NCI-H1694 (cell line): ENCODE results near the gene NDUFA9.

Source experiments
- DNase-seq: peaks from one replicate; lab custom pipeline; 2025; lab: John Stamatoyannopoulos, UW

Gene NDUFA9

GRCh38 chr12:4648501-4649357 is at the start of gene NDUFA9, which contains the start of gene AKAP3:
NDUFA9 (plus strand) TSS chr12:4649114; CDS start chr12:4649127, 13 bp downstream.
AKAP3 (minus strand) TSS chr12:4649051; CDS start chr12:4638196, 10,855 bp downstream.
- peak; percentile 76 for DNase-seq

GRCh38 chr12:4603421-4603820 is 45.5 kb upstream of the NDUFA9 start:
- no peak for DNase-seq

GRCh38 chr12:4603946-4604345 is 45.0 kb upstream of the NDUFA9 start:
- no peak for DNase-seq

DNA sequence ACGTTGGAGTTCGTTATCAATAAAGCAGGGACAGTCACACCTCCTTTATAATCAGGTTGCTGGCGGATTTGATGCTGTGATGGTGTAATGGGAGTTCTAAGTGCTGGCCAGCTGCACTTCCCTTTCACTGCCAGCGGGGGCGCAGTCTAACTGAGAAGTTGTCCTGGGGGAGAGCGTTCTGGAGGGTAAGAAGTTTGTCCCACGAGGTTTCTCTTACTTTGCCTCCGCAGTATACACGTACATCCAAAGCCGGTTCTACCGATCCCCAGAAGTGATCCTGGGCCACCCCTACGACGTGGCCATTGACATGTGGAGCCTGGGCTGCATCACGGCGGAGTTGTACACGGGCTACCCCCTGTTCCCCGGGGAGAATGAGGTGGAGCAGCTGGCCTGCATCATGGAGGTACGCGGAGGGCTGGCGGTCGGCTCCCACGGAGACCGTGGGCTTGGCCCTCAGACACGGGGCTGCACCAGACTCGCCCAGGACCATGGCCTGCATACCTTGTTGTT is 44.2 kb upstream of the NDUFA9 start:
- DNase-seq: peak; percentile 79

DNA sequence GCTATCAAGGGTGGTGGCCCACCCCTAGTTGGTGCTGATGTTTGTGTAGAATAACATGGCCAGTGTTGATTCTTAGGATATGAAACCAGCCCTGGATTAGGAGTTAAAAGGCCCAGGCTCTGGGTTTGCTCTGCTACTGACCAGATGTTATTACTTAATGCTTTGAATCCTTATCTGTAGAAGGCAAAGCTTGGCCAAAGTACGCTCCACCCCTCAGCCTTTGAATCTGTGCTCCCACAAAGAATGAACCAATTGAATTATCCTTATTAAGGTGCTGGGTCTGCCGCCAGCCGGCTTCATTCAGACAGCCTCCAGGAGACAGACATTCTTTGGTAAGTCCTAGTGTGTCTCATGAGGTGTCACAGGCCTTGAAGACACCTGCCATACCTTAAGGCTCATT is 41.9 kb upstream of the NDUFA9 start:
- no peak for DNase-seq

- no peak for DNase-seq
These were observed 39.8 kb upstream of the NDUFA9 start for GRCh38 chr12:4609071-4609470.

DNA sequence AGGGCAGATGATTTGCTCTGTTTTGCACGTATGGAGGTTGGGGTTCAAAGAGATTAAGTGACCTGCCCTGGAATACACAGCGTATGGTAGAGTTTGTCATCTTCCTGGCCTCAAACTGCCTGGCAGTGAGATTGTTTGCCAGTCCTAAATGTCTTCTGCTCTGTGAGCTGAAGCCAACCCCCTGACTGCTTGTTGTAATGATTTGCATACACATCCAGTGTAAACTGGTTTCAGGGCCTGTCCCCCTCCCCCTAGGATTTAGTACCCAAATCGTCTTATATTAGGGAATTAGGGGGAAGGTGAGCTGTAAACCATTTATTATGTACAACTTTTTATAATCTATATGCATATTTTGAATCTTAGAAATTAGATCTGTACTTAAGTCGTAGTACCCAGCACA is 38.4 kb upstream of the NDUFA9 start:
- no peak for DNase-seq

GRCh38 chr12:4615667-4616066 is 33.2 kb upstream of the NDUFA9 start:
- DNase-seq: no peak

GRCh38 chr12:4621511-4621910 is 27.4 kb upstream of the NDUFA9 start:
- no peak for DNase-seq

- no peak for DNase-seq
These were observed 22.4 kb upstream of the NDUFA9 start for GRCh38 chr12:4626543-4626942.

- no peak for DNase-seq
These were observed 20.5 kb upstream of the NDUFA9 start for GRCh38 chr12:4628406-4628805.

DNA sequence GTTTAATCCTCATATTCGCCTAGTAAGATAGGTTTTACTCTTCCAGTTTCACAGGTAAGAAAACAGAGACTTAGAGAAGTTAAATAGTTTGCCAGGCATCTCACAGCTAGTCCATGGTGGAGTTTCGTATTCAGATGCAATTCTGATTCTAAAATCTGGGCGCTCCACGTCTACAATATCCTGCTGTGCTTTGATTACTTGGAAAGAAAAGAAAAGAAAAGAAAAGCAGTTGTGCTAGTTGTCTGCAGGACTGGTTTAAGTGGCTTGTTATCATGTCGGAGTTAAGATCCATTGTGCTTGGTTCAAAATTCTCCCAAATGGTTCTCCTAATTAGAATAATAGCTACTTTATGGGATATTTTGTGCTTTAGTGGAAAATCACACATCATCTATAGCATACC is 18.7 kb upstream of the NDUFA9 start:
- DNase-seq: no peak

- no peak for DNase-seq
These were observed 5.2 kb upstream of the NDUFA9 start for GRCh38 chr12:4643747-4644146.

DNA sequence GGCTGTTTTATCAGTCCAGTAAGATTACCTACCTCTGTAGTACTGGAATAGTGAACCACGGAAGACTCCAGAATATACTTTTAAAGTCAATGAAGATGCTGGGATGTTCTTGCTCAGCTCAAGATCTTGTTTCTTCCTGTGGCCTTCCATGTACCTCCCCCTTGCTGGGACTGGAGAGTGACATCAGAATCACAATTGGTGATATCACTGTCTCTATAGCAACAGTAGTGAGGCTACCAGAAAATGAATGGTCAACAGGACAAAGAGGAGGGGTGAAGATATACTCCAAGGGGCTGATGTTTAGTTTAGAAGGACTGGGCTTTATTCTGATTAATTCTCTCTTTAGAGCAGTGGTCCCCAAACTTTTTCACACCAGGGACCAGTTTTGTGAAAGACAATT is 3.9 kb upstream of the NDUFA9 start:
- DNase-seq: no peak

- no peak for DNase-seq
These were observed 812 bp upstream of the NDUFA9 start for GRCh38 chr12:4648104-4648500.

DNA sequence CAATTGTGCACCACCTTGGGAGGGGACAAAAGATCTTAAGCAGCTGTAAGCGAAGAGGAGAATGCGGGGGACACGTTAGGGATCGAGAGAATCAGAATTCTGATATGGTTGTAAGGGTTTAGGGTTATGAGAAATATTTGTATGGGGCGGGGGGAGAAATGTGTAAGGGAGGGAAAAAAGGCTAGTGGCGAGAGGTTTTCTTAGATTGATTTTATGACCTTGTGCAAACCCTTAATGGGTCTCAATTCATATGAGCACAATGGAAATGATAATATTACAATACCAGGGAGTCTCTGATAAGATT is 396 bp downstream of the NDUFA9 start:
- DNase-seq: no peak

DNA sequence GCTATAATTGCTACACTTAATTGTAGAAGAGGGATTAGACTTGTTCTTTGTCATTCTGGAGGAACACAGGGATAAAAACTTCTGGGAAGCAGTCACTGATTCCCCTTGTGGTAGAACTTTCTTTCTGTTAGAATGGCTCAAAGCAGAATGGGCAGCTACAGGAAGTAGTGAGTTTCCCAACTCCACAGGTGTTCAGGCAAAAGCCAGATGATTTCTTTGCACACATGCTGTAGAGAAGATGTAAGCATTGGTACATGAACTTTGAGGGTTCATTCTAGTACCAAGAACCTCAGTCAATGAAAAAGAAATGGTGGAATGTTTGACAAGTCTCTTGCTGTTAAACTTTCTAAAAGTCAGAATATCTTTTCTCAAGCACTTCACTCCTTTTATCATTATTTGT is 4.3 kb downstream of the NDUFA9 start:
- no peak for DNase-seq

DNA sequence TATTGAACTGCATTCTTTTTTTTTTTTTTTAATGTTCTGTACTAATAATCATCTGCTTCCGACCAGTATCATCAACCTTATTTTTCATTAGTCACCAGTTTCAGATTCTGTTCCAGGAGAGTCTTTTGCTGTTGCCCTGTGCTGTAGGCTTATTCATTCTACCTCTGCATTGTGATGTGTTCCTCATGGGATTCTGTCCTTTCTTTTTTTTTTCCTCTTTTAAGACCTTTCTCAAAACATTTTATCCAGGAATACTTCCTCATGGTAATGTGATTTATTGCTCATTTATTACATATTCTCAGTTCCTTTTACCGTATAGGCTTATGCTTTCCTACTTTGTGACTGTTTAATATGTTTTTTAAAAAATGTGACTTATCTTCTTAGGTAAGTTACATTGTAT is 4.8 kb downstream of the NDUFA9 start:
- no peak for DNase-seq

DNA sequence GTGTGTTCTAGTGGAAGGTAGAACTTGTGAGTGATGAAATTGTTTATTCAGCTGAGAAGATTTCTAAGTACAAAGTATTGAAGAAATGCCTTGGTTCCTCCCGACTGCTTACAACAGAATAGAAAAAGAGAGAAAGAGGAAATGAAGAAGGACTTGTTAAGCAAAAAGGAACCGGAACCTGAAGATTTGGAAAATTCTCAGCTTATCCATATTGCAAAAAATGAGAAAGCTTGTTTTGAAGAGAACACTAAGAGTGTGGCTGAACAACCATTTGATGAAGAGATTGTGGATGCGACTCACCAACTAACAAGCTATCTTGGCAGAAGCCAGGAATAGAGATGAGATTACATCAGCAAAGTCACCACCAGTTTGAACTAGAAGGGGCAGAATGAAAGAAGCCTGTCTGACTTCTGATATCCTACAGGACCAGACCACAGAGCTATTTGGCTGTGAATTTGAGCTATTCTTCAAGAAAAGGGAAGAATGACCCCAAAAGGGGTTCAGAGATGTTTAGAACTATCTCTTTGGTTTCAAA is 15.1 kb downstream of the NDUFA9 start:
- DNase-seq: no peak

DNA sequence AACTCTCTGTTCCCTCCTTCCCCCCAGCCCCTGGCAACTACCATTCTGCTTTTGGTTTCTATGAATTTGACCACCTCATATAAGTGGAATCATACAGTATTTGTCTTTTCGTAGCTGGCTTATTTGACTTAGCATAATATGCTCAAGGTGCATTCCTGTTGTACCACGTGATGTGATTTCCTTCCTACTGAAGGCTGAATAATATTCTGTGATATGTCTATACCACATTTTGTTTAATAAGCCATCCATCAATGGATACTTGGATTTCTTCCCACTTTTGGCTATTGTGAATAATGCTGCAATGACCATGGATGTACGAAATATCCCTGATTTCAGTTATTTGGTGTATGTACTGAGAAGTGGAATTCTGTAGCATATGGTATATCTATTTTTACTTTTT is 16.3 kb downstream of the NDUFA9 start:
- no peak for DNase-seq

GRCh38 chr12:4679711-4680110 is 30.8 kb downstream of the NDUFA9 start:
- DNase-seq: no peak

DNA sequence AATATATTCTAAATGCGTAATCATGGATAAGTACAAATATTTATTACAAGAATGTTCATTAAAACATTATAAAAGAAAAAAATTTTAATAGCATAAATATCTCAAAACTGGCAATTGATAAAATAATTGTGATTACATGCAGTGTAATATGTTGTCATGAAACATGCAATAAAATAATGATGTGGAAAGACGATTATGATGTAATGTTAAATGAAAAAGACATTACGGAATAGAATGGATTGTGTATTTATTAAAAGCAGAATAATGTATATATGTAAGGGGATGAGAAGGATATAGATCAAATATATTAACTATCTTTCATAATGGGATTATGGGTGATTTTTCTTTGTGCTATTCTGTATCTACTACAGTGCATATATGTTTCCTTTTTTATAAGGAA is 32.8 kb downstream of the NDUFA9 start:
- no peak for DNase-seq

GRCh38 chr12:4685317-4685716 is 36.4 kb downstream of the NDUFA9 start:
- DNase-seq: no peak

DNA sequence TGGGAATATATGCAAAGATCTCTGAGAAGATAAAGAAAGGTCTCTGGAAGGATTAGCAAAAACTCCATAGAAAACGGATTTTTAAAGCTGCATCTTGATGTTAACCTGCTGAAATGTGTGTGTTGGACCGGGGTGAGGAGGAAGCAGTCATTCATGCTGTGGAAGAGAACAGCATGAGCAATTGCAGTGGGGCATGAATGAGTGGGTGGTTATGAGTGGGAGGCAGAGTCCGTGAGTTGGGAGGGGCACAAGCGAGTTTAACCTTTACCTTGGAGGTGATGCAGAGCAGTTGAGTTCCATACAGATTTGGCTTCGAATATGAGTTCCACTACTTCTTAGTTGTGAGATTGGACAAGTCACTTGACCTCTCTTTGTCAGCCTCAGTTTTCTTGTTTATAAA is 41.8 kb downstream of the NDUFA9 start:
- no peak for DNase-seq
